GM23338 (cell line): ENCODE measurements around the gene ZNF526. TPM values are rescaled to one million over a fixed set of nuclear protein-coding genes. Genes with fewer than 3 reads are reported as not detected.

ENCODE experiments used
- ATAC-seq: fragments of 200-7000 bp; cut with Tn5 transposase; 3 replicates; pipeline ENCODE4 v1.9.1; 2020
- DNase-seq: peaks from one replicate; pipeline ENCODE4 v3.0.0-alpha.2; 2015; ENCODE audit warnings: low spot score
- H2AFZ ChIP-seq: fragments of 200-600 bp; sonication (generic); 2 replicates; pipeline ENCODE4 v1.8.0; 2016; ENCODE audit warnings: antibody characterized with exemption, mild to moderate bottlenecking, moderate library complexity
- H3F3A ChIP-seq: fragments of 200-600 bp; sonication (generic); replicated peaks from 2 replicates; pipeline ENCODE4 v1.8.0; 2017; ENCODE audit warnings: antibody characterized with exemption, mixed run types, low read depth
- H3K27ac ChIP-seq: fragments of 200-600 bp; sonication (generic); 2 replicates; pipeline ENCODE4 v1.6.1; 2016; ENCODE audit warnings: low read depth
- H3K27me3 ChIP-seq: fragments of 200-600 bp; sonication (generic); 2 replicates; pipeline ENCODE4 v1.8.0; 2016; ENCODE audit warnings: mild to moderate bottlenecking, mixed run types, moderate library complexity; ENCODE audit not compliant: insufficient read depth
- H3K36me3 ChIP-seq: fragments of 200-600 bp; sonication (generic); 2 replicates; pipeline ENCODE4 v1.8.0; 2016; ENCODE audit warnings: mild to moderate bottlenecking; ENCODE audit not compliant: insufficient read depth
- H3K4me1 ChIP-seq: fragments of 200-600 bp; sonication (generic); 2 replicates; pipeline ENCODE4 v1.8.0; 2016; ENCODE audit warnings: mild to moderate bottlenecking, moderate library complexity; ENCODE audit not compliant: insufficient read depth
- H3K4me2 ChIP-seq: fragments of 200-600 bp; sonication (generic); 2 replicates; pipeline ENCODE4 v1.7.1; 2017; ENCODE audit warnings: mixed run types
- H3K4me3 ChIP-seq: fragments of 200-600 bp; sonication (generic); 2 replicates; pipeline ENCODE4 v1.6.1; 2016; ENCODE audit warnings: mixed run types
- H3K79me2 ChIP-seq: fragments of 200-600 bp; sonication (generic); replicated peaks from 2 replicates; pipeline ENCODE4 v1.8.0; 2017; ENCODE audit warnings: mild to moderate bottlenecking; ENCODE audit not compliant: insufficient read depth
- H3K9me2 ChIP-seq: fragments of 200-600 bp; sonication (generic); 2 replicates; pipeline ENCODE4 v1.8.0; 2017; ENCODE audit not compliant: insufficient read depth
- H4K20me1 ChIP-seq: fragments of 200-600 bp; sonication (generic); replicated peaks from 2 replicates; pipeline ENCODE4 v1.8.0; 2017; ENCODE audit warnings: mild to moderate bottlenecking; ENCODE audit not compliant: insufficient read depth
- H3K27ac Mint-ChIP-seq: 2 replicates; pipeline ENCODE4 v1.8.0; 2020; ENCODE audit warnings: inconsistent platforms, mild to moderate bottlenecking, moderate library complexity, mixed read lengths
- H3K27me3 Mint-ChIP-seq: 3 replicates; pipeline ENCODE4 v1.8.0; 2022; ENCODE audit warnings: low read depth, mild to moderate bottlenecking, moderate library complexity, mixed read lengths, inconsistent platforms; ENCODE audit not compliant: insufficient read depth, poor library complexity
- H3K36me3 Mint-ChIP-seq: 3 replicates; pipeline ENCODE4 v1.8.0; 2021; ENCODE audit warnings: low read depth, mild to moderate bottlenecking, inconsistent platforms, moderate library complexity, mixed read lengths
- H3K4me1 Mint-ChIP-seq: 3 replicates; pipeline ENCODE4 v1.8.0; 2020; ENCODE audit warnings: mild to moderate bottlenecking, inconsistent platforms, mixed read lengths
- H3K4me3 Mint-ChIP-seq: 3 replicates; pipeline ENCODE4 v1.8.0; 2021; ENCODE audit warnings: moderate library complexity, mild to moderate bottlenecking, inconsistent platforms, mixed read lengths
- H3K9me3 Mint-ChIP-seq: 3 replicates; pipeline ENCODE4 v1.8.0; 2020; ENCODE audit warnings: moderate library complexity, mild to moderate bottlenecking, inconsistent platforms, mixed read lengths
- JUNB ChIP-seq: IDR thresholded peaks from one replicate; pipeline ENCODE4 v1.6.1; 2016; ENCODE audit warnings: antibody characterized with exemption; ENCODE audit not compliant: unreplicated experiment
- NANOG ChIP-seq: IDR thresholded peaks from 2 replicates; pipeline ENCODE4 v1.6.1; 2016; ENCODE audit warnings: antibody characterized with exemption, borderline replicate concordance
- POLR2AphosphoS5 ChIP-seq: IDR thresholded peaks from 2 replicates; pipeline ENCODE4 v1.6.1; 2016; ENCODE audit warnings: antibody characterized with exemption, low read depth
- ZNF331 ChIP-seq: fragments of 250-450 bp; sonication (Bioruptor Pico); IDR thresholded peaks from 2 replicates; pipeline ENCODE4 v1.5.0; 2020; ENCODE audit warnings: low read depth, mild to moderate bottlenecking, moderate library complexity
- polyA plus RNA-seq: library from polyadenylated mRNA; unstranded; fragments of >200 nt; fragmentation: Nextera tagmentation; extraction: Ambion mirVana; gene quantifications from 2 replicates; pipeline ENCODE4 v1.2.1, GENCODE V29; 2016
- total RNA-seq: library from RNA; depleted of rRNA; stranded (reverse); fragments of >200 nt; shearing (Covaris generic); gene quantifications from 2 replicates; pipeline ENCODE4 v1.2.3, GENCODE V29; 2014
- TF ChIP-seq, protein P1 (sequence below): fragments of 250-450 bp; sonication (Bioruptor Pico); IDR thresholded peaks from 2 replicates; pipeline ENCODE4 v1.5.0; 2020; ENCODE audit warnings: mild to moderate bottlenecking, moderate library complexity

Gene ZNF526
- total and polyA plus RNA-seq, 2 experiments from 2014 or later, result 4.7 to 13.3 TPM

DNA sequence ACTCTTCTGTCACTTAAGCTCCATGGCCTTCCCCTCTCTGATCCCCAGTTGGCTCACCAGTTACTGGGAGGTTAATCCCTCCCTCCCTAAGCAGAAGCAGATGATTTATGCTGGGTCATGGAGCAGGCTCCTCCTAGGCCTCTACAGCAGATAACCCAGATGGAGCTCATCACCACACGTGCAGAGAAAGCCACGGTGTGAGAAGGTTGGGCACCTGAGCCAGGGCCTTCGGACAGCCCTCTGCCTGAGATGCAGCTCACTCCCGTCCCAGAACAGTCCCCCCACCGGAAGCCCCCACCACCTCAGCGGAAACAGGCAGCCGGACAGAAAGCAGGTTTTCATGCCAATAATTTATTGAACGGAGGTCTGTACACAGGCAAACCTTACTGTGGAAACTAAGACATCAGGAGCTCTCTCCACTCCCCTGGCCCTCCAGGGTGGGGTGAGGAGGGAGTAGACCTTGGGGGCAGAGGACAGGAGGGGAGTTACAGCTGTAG lies 9.8 kb downstream of the ZNF526 start (continued):
- TF ChIP-seq, protein P1, sequence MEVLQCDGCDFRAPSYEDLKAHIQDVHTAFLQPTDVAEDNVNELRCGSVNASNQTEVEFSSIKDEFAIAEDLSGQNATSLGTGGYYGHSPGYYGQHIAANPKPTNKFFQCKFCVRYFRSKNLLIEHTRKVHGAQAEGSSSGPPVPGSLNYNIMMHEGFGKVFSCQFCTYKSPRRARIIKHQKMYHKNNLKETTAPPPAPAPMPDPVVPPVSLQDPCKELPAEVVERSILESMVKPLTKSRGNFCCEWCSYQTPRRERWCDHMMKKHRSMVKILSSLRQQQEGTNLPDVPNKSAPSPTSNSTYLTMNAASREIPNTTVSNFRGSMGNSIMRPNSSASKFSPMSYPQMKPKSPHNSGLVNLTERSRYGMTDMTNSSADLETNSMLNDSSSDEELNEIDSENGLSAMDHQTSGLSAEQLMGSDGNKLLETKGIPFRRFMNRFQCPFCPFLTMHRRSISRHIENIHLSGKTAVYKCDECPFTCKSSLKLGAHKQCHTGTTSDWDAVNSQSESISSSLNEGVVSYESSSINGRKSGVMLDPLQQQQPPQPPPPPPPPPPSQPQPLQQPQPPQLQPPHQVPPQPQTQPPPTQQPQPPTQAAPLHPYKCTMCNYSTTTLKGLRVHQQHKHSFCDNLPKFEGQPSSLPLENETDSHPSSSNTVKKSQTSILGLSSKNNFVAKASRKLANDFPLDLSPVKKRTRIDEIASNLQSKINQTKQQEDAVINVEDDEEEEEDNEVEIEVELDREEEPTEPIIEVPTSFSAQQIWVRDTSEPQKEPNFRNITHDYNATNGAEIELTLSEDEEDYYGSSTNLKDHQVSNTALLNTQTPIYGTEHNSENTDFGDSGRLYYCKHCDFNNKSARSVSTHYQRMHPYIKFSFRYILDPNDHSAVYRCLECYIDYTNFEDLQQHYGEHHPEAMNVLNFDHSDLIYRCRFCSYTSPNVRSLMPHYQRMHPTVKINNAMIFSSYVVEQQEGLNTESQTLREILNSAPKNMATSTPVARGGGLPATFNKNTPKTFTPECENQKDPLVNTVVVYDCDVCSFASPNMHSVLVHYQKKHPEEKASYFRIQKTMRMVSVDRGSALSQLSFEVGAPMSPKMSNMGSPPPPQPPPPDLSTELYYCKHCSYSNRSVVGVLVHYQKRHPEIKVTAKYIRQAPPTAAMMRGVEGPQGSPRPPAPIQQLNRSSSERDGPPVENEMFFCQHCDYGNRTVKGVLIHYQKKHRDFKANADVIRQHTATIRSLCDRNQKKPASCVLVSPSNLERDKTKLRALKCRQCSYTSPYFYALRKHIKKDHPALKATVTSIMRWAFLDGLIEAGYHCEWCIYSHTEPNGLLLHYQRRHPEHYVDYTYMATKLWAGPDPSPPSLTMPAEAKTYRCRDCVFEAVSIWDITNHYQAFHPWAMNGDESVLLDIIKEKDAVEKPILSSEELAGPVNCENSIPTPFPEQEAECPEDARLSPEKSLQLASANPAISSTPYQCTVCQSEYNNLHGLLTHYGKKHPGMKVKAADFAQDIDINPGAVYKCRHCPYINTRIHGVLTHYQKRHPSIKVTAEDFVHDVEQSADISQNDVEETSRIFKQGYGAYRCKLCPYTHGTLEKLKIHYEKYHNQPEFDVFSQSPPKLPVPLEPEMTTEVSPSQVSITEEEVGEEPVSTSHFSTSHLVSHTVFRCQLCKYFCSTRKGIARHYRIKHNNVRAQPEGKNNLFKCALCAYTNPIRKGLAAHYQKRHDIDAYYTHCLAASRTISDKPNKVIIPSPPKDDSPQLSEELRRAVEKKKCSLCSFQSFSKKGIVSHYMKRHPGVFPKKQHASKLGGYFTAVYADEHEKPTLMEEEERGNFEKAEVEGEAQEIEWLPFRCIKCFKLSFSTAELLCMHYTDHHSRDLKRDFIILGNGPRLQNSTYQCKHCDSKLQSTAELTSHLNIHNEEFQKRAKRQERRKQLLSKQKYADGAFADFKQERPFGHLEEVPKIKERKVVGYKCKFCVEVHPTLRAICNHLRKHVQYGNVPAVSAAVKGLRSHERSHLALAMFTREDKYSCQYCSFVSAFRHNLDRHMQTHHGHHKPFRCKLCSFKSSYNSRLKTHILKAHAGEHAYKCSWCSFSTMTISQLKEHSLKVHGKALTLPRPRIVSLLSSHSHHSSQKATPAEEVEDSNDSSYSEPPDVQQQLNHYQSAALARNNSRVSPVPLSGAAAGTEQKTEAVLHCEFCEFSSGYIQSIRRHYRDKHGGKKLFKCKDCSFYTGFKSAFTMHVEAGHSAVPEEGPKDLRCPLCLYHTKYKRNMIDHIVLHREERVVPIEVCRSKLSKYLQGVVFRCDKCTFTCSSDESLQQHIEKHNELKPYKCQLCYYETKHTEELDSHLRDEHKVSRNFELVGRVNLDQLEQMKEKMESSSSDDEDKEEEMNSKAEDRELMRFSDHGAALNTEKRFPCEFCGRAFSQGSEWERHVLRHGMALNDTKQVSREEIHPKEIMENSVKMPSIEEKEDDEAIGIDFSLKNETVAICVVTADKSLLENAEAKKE, result no peak
- TF ChIP-seq ZNF331 (CRISPR knock-in tag) (no peak), POLR2AphosphoS5 (peak; percentile 21; the same call in 1 of the 2 replicates)

DNA sequence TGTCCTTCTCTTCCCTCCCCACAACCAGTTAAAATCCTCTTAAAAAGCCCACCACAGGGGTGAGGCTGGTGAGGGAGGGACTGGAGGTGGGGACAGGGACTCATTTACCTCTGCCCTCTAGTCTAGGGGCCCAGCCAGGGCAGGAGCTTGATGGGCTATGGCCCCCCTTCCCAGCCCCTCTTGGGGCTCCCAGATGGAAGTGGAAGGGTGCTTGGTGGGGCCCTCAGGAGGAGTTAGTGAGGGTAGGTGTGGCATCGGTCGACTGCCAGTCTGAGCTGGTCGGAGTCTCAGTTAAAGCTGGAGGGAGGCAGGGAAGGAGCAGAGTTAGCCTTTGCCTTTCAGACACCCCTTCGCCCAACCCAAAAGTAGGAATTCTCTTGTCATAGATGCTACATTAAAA lies 10.5 kb downstream of the ZNF526 start:
- TF ChIP-seq NANOG, result no peak
- no peaks in the 10 kb centered on the region; the same call in 2 of the 3 replicates for H3K9me3 Mint-ChIP-seq
- no peak overlapping the region for H3K4me3 ChIP-seq
- peaks cover 19% of the 10 kb centered on the region; the same call in 1 of the 2 replicates for H3F3A ChIP-seq
- no peak overlapping the region for H3K27ac Mint-ChIP-seq
- H3K36me3 ChIP-seq, result no peaks in the 10 kb centered on the region; the same call in 1 of the 2 replicates
- H4K20me1 ChIP-seq, result peaks cover 11% of the 10 kb centered on the region
- H3K27ac ChIP-seq, result no peak overlapping the region
- H3K27me3 ChIP-seq, result no peaks in the 10 kb centered on the region
- no peaks in the 10 kb centered on the region for H3K9me2 ChIP-seq
- H3K4me1 ChIP-seq, result no peaks in the 10 kb centered on the region
- H2AFZ ChIP-seq, result no peak overlapping the region
- H3K36me3 Mint-ChIP-seq, result peaks cover 79% of the 10 kb centered on the region
- no peak overlapping the region for H3K4me3 Mint-ChIP-seq
- H3K4me2 ChIP-seq, result no peak overlapping the region
- peaks cover 9% of the 10 kb centered on the region for H3K27me3 Mint-ChIP-seq
- DNase-seq (no peak), ATAC-seq (no peak)
- no peaks in the 10 kb centered on the region for H3K79me2 ChIP-seq
- H3K4me1 Mint-ChIP-seq, result no peaks in the 10 kb centered on the region

DNA sequence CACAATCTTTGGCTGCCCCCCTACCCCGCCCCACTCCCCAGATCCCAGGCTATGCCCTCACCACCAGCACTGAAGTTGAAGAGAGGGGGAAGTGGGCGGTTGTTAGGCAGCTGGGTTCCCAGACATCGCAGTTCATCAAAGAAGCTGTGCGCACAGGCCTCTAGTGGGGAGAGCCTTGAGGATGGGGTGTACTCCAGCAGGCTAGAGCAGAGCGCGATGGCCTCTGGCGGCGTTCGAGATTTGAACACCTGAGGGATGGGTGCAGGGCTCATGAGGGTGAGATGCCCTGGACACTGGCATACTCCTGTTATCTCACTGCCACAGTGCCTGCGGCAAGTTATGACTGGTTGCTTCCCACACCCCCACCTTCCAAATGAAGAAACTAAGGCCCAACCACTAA lies 12.3 kb downstream of the ZNF526 start:
- no peaks in the 10 kb centered on the region for H3K4me1 ChIP-seq
- no peaks in the 10 kb centered on the region; the same call in 2 of the 3 replicates for H3K9me3 Mint-ChIP-seq
- no peak overlapping the region for H3K27ac ChIP-seq
- H2AFZ ChIP-seq, result no peak overlapping the region
- no peak overlapping the region for H3K4me2 ChIP-seq
- no peak overlapping the region for H3K4me3 Mint-ChIP-seq
- no peaks in the 10 kb centered on the region for H3K27me3 ChIP-seq
- peaks cover 19% of the 10 kb centered on the region for H4K20me1 ChIP-seq
- peaks cover 11% of the 10 kb centered on the region for H3K27me3 Mint-ChIP-seq
- TF ChIP-seq JUNB (no peak), ZNF331 (CRISPR knock-in tag) (no peak), POLR2AphosphoS5 (no peak)
- no peaks in the 10 kb centered on the region for H3K9me2 ChIP-seq
- no peaks in the 10 kb centered on the region for H3K79me2 ChIP-seq
- H3K27ac Mint-ChIP-seq, result no peak overlapping the region
- H3K4me3 ChIP-seq, result no peak overlapping the region
- H3K36me3 ChIP-seq, result no peaks in the 10 kb centered on the region; the same call in 1 of the 2 replicates
- ATAC-seq, result no peak
- peaks cover 19% of the 10 kb centered on the region; the same call in 1 of the 2 replicates for H3F3A ChIP-seq
- no peak for DNase-seq
- no peaks in the 10 kb centered on the region for H3K4me1 Mint-ChIP-seq
- H3K36me3 Mint-ChIP-seq, result peaks cover 75% of the 10 kb centered on the region
